IMR-90 (cell line): ENCODE data around the gene FOSB. TPM values are rescaled to one million over a fixed set of nuclear protein-coding genes. Genes with fewer than 3 reads are reported as not detected.

Experiments used
- ATAC-seq: fragments of 200-7000 bp; cut with Tn5 transposase; 2 replicates; pipeline ENCODE4 v1.9.1; 2020; ENCODE audit warnings: low read depth, mild to moderate bottlenecking, moderate library complexity
- BruUV-seq: library from RNA; stranded (reverse); fragments of 400-500 nt; replicated peaks from 2 replicates; lab custom pipeline; 2021; lab: Mats Ljungman, UMichigan
- CTCF ChIA-PET: fragments of 300-600 bp; formaldehyde crosslinking; extraction: SDS; loops from one replicate; lab custom pipeline; 2021; ENCODE audit warnings: antibody characterized with exemption; lab: Yijun Ruan, JAX
- POLR2A ChIA-PET: fragments of 300-600 bp; sonication (Branson Sonifier 250); formaldehyde crosslinking; loops from one replicate; lab custom pipeline; 2022; ENCODE audit warnings: antibody characterized with exemption; ENCODE audit not compliant: unreplicated experiment; lab: Charles Lee
- DNase-seq: peaks from one replicate; pipeline ENCODE4 v3.0.0; 2013
- H2AFZ ChIP-seq: replicated peaks from 2 replicates; pipeline ENCODE3; 2013; ENCODE audit warnings: low read length, mild to moderate bottlenecking; ENCODE audit not compliant: poor library complexity
- H2AK5ac ChIP-seq: 2 replicates; pipeline ENCODE4 v1.6.1; 2013; ENCODE audit warnings: low read depth, low read length, inconsistent platforms
- H2AK9ac ChIP-seq: replicated peaks from 2 replicates; pipeline ENCODE3; 2013; ENCODE audit warnings: mild to moderate bottlenecking, low read depth, low read length, moderate library complexity; ENCODE audit not compliant: poor library complexity
- H2BK120ac ChIP-seq: 2 replicates; pipeline ENCODE4 v1.6.1; 2013; ENCODE audit warnings: low read depth, low read length, inconsistent platforms
- H2BK15ac ChIP-seq: 3 replicates; pipeline ENCODE4 v1.6.1; 2013; ENCODE audit warnings: low read depth, low read length, inconsistent platforms
- H2BK20ac ChIP-seq: 2 replicates; pipeline ENCODE4 v1.6.1; 2013; ENCODE audit warnings: low read depth, mild to moderate bottlenecking, inconsistent platforms, low read length, moderate library complexity
- H2BK5ac ChIP-seq: 2 replicates; pipeline ENCODE4 v1.6.1; 2013; ENCODE audit warnings: mild to moderate bottlenecking, low read depth, low read length, inconsistent platforms; ENCODE audit not compliant: poor library complexity, severe bottlenecking
- H3K14ac ChIP-seq: replicated peaks from 2 replicates; pipeline ENCODE4 v1.6.1; 2013; ENCODE audit warnings: low read depth, low read length, inconsistent platforms
- H3K18ac ChIP-seq: 2 replicates; pipeline ENCODE4 v1.6.1; 2013; ENCODE audit warnings: low read depth, low read length, control low read depth
- H3K23ac ChIP-seq: 2 replicates; pipeline ENCODE4 v1.6.1; 2013; ENCODE audit warnings: low read depth, low read length, inconsistent platforms
- H3K27ac ChIP-seq: 2 replicates; pipeline ENCODE4 v1.5.1; 2013; ENCODE audit warnings: mild to moderate bottlenecking, control low read depth, low read length; ENCODE audit not compliant: insufficient read depth
- H3K27me3 ChIP-seq: 2 replicates; pipeline ENCODE4 v1.6.1; 2013; ENCODE audit warnings: low read length; ENCODE audit not compliant: control insufficient read depth, insufficient read depth
- H3K36me3 ChIP-seq: 2 replicates; pipeline ENCODE4 v1.6.1; 2013; ENCODE audit warnings: low read length, mixed read lengths; ENCODE audit not compliant: control insufficient read depth, insufficient read depth
- H3K4ac ChIP-seq: 2 replicates; pipeline ENCODE4 v1.6.1; 2013; ENCODE audit warnings: low read depth, low read length, inconsistent platforms
- H3K4me1 ChIP-seq: 2 replicates; pipeline ENCODE4 v1.6.1; 2013; ENCODE audit warnings: low read length, mixed read lengths; ENCODE audit not compliant: control insufficient read depth, insufficient read depth
- H3K4me2 ChIP-seq: 2 replicates; pipeline ENCODE4 v1.6.1; 2013; ENCODE audit warnings: low read depth, mild to moderate bottlenecking, control low read depth, low read length, moderate library complexity
- H3K4me3 ChIP-seq: 2 replicates; pipeline ENCODE4 v1.5.1; 2013; ENCODE audit warnings: low read depth, mild to moderate bottlenecking, control low read depth, low read length, moderate library complexity; ENCODE audit not compliant: insufficient read depth
- H3K56ac ChIP-seq: 2 replicates; pipeline ENCODE4 v1.6.1; 2013; ENCODE audit warnings: low read length, inconsistent platforms; ENCODE audit not compliant: insufficient read depth; ENCODE audit errors: extremely low read depth
- H3K79me1 ChIP-seq, 2 experiments: 2 replicates each; pipeline ENCODE4 v1.6.1; 2013; ENCODE audit warnings: low read length in 2 of 2, inconsistent platforms in 1 of 2, low read depth in 1 of 2
- H3K9ac ChIP-seq: 2 replicates; pipeline ENCODE4 v1.6.1; 2013; ENCODE audit warnings: low read depth, low read length, control low read depth
- H3K9me1 ChIP-seq: 2 replicates; pipeline ENCODE4 v1.6.1; 2013; ENCODE audit warnings: low read length, inconsistent platforms; ENCODE audit not compliant: insufficient read depth
- H3K9me3 ChIP-seq: 2 replicates; pipeline ENCODE4 v1.6.1; 2013; ENCODE audit warnings: low read length; ENCODE audit not compliant: control insufficient read depth, insufficient read depth
- H4K20me1 ChIP-seq: 2 replicates; pipeline ENCODE4 v1.6.1; 2013; ENCODE audit warnings: low read length, inconsistent platforms; ENCODE audit not compliant: insufficient read depth
- H4K5ac ChIP-seq: 2 replicates; pipeline ENCODE4 v1.6.1; 2013; ENCODE audit warnings: mild to moderate bottlenecking, low read depth, low read length, control low read depth
- H4K8ac ChIP-seq, 2 experiments: 2 replicates each; pipeline ENCODE4 v1.6.1; 2013; ENCODE audit warnings: low read depth in 2 of 2, low read length in 2 of 2, control low read depth in 1 of 2, inconsistent platforms in 1 of 2
- H4K91ac ChIP-seq: 2 replicates; pipeline ENCODE4 v1.6.1; 2013; ENCODE audit warnings: low read depth, low read length, inconsistent platforms; ENCODE audit not compliant: insufficient read depth
- BHLHE40 ChIP-seq: fragments of 150-350 bp; IDR thresholded peaks from 2 replicates; pipeline ENCODE4 v1.6.1; 2016; ENCODE audit warnings: mild to moderate bottlenecking, low read depth, low read length
- CEBPB ChIP-seq: IDR thresholded peaks from 2 replicates; pipeline ENCODE4 v1.6.1; 2012; ENCODE audit warnings: low read depth, low read length, improper control_type of control experiment
- CHD1 ChIP-seq: IDR thresholded peaks from 2 replicates; pipeline ENCODE4 v1.6.1; 2012; ENCODE audit warnings: low read depth, low read length, improper control_type of control experiment
- FOS ChIP-seq: fragments of 150-350 bp; IDR thresholded peaks from 2 replicates; pipeline ENCODE4 v1.6.1; 2016; ENCODE audit warnings: low read depth, low read length
- MAFK ChIP-seq: IDR thresholded peaks from 2 replicates; pipeline ENCODE4 v1.6.1; 2012; ENCODE audit warnings: low read depth, low read length, improper control_type of control experiment
- MAZ ChIP-seq: IDR thresholded peaks from 2 replicates; pipeline ENCODE4 v1.6.1; 2012; ENCODE audit warnings: low read depth, mild to moderate bottlenecking, low read length, improper control_type of control experiment, moderate library complexity, borderline replicate concordance
- MXI1 ChIP-seq: IDR thresholded peaks from 2 replicates; pipeline ENCODE4 v1.6.1; 2012; ENCODE audit warnings: low read depth, mild to moderate bottlenecking, low read length, moderate library complexity, borderline replicate concordance
- NFE2L2 ChIP-seq: fragments of 150-350 bp; IDR thresholded peaks from 2 replicates; pipeline ENCODE4 v1.6.1; 2016; ENCODE audit warnings: low read depth, mild to moderate bottlenecking, low read length
- POLR2A ChIP-seq: IDR thresholded peaks from 2 replicates; pipeline ENCODE4 v1.6.1; 2012; ENCODE audit warnings: mild to moderate bottlenecking, low read depth, low read length
- RAD21 ChIP-seq: IDR thresholded peaks from 2 replicates; pipeline ENCODE4 v1.6.1; 2012; ENCODE audit warnings: low read length, improper control_type of control experiment
- RCOR1 ChIP-seq: IDR thresholded peaks from 2 replicates; pipeline ENCODE4 v1.6.1; 2012; ENCODE audit warnings: mild to moderate bottlenecking, low read length, improper control_type of control experiment; ENCODE audit not compliant: insufficient replicate concordance
- RFX5 ChIP-seq: IDR thresholded peaks from 2 replicates; pipeline ENCODE4 v1.8.0; 2012; ENCODE audit warnings: low read depth, mild to moderate bottlenecking, low read length, moderate library complexity
- SMC3 ChIP-seq: fragments of 150-350 bp; IDR thresholded peaks from 2 replicates; pipeline ENCODE4 v1.6.1; 2016; ENCODE audit warnings: low read depth, mild to moderate bottlenecking, antibody characterized with exemption, low read length, moderate library complexity
- WGBS, 2 experiments: methylation state at CpG; one replicate each; pipeline versions ENCODE4 v1.1.5 to v1.1.7; 2013; ENCODE audit warnings: missing lambda C conversion rate in 2 of 2; ENCODE audit not compliant: insufficient read length in 1 of 2; ENCODE audit errors: extremely low coverage in 2 of 2; 5-methylcytosine and 5-hydroxymethylcytosine counted together
- dilution Hi-C: fragments of 300-500 bp; cut with HindIII; formaldehyde crosslinking; loops from one replicate; pipeline ENCODE4 v1.14.3; 2018; ENCODE audit warnings: low sequenced_read_pairs; ENCODE audit not compliant: unreplicated experiment
- in situ Hi-C: fragments of 300-500 bp; cut with MboI; formaldehyde crosslinking; loops from 3 replicates; pipeline ENCODE4 v1.14.3; 2019; ENCODE audit warnings: low sequenced_read_pairs, inconsistent platforms, mixed read lengths
- intact Hi-C: fragments of 100-400 bp; cut with micrococcal nuclease; formaldehyde crosslinking; loops from 2 replicates; pipeline ENCODE4 v1.10.0; 2022
- polyA plus RNA-seq, 3 experiments: library from polyadenylated mRNA; depleted of rRNA; stranded (reverse); fragments of >200 nt; gene quantifications; 2 replicates each; pipeline ENCODE4 v1.2.3, GENCODE V29; 2012; ENCODE audit warnings: low replicate concordance in 1 of 3
- total RNA-seq: library from RNA; depleted of rRNA; stranded (reverse); fragments of >200 nt; gene quantifications from 2 replicates; pipeline ENCODE4 v1.2.3, GENCODE V29; 2012
- TF ChIP-seq, protein P1 (sequence below): fragments of 150-350 bp; IDR thresholded peaks from 2 replicates; pipeline ENCODE4 v1.6.1; 2017; ENCODE audit warnings: mild to moderate bottlenecking, antibody characterized with exemption, low read length, low read depth
- TF ChIP-seq, protein P2 (sequence below): fragments of 150-350 bp; IDR thresholded peaks from 2 replicates; pipeline ENCODE4 v1.6.1; 2016; ENCODE audit warnings: low read depth, mild to moderate bottlenecking, low read length, moderate library complexity, borderline replicate concordance
- TF ChIP-seq, protein P3 (sequence below): conservative IDR thresholded peaks from 2 replicates; pipeline ENCODE4 v1.5.1; 2012; ENCODE audit warnings: mild to moderate bottlenecking, low read depth, low read length, improper control_type of control experiment

The FOSB gene
- total and polyA plus RNA-seq, 2 of the 4 experiments (the other 2 are of a cell fraction), result 11.1 to 15.6 TPM

DNA sequence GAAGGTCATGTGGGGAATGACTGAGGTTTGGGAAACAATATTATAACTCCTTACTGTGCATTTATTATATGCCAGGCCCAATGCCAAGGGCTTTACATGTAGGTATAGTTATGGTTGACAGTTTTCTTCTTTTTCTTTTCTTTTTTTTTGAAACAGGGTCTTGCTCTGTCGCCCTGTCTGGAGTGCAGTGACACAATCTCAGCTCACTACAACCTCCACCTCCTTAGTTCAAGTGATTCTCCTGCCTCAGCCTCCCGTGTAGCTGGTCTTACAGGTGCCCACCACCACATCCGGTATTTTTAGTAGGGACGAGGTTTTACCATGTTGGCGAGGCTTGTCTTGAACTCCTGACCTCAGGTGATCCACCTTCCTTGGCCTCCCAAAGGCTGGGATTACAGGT lies 15.2 kb downstream of the FOSB start:
- Histone ChIP-seq H3K27me3 (no peaks in the 10 kb centered on the region), H3K23ac (no peak overlapping the region), H3K4me1 (peaks cover under 1% of the 10 kb centered on the region), H2AFZ (no peak overlapping the region), H4K8ac (no peak overlapping the region), H4K20me1 (no peaks in the 10 kb centered on the region; the same call in 1 of the 2 replicates), H4K5ac (no peak overlapping the region), H2AK5ac (no peak overlapping the region), H3K9me1 (peaks cover 6% of the 10 kb centered on the region; the same call in 1 of the 2 replicates), H4K91ac (no peak overlapping the region), H3K18ac (no peak overlapping the region), H3K4ac (no peak overlapping the region), H2BK20ac (no peak overlapping the region), H3K79me1 (no peaks in the 10 kb centered on the region; a peak in 2 of 4 replicates), H3K9me3 (no peaks in the 10 kb centered on the region), H3K56ac (no peak overlapping the region), H3K14ac (no peak overlapping the region), H3K4me2 (no peak overlapping the region), H2BK120ac (no peak overlapping the region), H2BK15ac (no peak overlapping the region), H3K4me3 (no peak overlapping the region), H3K27ac (no peak overlapping the region), H2AK9ac (no peak overlapping the region), H2BK5ac (no peak overlapping the region), H3K36me3 (no peaks in the 10 kb centered on the region), H3K9ac (no peak overlapping the region)
- intact Hi-C loops (no loop called here), dilution Hi-C loops (no loop called here), in situ Hi-C loops (no loop called here)
- ATAC-seq (no peak), DNase-seq (no peak)
- WGBS, 2 experiments, result no CpG with 5 or more reads among the region's 5 CpGs
- ChIA-PET POLR2A (no interaction called here), CTCF (no interaction called here)
- TF ChIP-seq, protein P1, sequence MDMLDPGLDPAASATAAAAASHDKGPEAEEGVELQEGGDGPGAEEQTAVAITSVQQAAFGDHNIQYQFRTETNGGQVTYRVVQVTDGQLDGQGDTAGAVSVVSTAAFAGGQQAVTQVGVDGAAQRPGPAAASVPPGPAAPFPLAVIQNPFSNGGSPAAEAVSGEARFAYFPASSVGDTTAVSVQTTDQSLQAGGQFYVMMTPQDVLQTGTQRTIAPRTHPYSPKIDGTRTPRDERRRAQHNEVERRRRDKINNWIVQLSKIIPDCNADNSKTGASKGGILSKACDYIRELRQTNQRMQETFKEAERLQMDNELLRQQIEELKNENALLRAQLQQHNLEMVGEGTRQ, result no peak
- TF ChIP-seq RFX5 (no peak), NFE2L2 (no peak), RCOR1 (no peak), RAD21 (no peak), MAFK (no peak), MXI1 (no peak), FOS (no peak), MAZ (no peak), POLR2A (no peak), SMC3 (no peak), CEBPB (no peak), CHD1 (no peak), BHLHE40 (no peak)
- TF ChIP-seq, protein P2, sequence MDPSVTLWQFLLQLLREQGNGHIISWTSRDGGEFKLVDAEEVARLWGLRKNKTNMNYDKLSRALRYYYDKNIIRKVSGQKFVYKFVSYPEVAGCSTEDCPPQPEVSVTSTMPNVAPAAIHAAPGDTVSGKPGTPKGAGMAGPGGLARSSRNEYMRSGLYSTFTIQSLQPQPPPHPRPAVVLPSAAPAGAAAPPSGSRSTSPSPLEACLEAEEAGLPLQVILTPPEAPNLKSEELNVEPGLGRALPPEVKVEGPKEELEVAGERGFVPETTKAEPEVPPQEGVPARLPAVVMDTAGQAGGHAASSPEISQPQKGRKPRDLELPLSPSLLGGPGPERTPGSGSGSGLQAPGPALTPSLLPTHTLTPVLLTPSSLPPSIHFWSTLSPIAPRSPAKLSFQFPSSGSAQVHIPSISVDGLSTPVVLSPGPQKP, result no peak
- TF ChIP-seq, protein P3, sequence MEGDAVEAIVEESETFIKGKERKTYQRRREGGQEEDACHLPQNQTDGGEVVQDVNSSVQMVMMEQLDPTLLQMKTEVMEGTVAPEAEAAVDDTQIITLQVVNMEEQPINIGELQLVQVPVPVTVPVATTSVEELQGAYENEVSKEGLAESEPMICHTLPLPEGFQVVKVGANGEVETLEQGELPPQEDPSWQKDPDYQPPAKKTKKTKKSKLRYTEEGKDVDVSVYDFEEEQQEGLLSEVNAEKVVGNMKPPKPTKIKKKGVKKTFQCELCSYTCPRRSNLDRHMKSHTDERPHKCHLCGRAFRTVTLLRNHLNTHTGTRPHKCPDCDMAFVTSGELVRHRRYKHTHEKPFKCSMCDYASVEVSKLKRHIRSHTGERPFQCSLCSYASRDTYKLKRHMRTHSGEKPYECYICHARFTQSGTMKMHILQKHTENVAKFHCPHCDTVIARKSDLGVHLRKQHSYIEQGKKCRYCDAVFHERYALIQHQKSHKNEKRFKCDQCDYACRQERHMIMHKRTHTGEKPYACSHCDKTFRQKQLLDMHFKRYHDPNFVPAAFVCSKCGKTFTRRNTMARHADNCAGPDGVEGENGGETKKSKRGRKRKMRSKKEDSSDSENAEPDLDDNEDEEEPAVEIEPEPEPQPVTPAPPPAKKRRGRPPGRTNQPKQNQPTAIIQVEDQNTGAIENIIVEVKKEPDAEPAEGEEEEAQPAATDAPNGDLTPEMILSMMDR, result no peak
- no TSS peak for BruUV-seq
